Activated gamma-delta T cell treated with anti-CD3 and anti-CD28 coated beads, Interleukin-2, amount 50 U/mL, for 16 hours (primary cell): ENCODE results near the gene CHST13.

Experiments
- DNase-seq: peaks from one replicate; pipeline ENCODE4 v3.0.0-alpha.2; 2020; ENCODE audit warnings: low read depth

CHST13 gene

GRCh38 chr3:126488185-126488584 lies 35.8 kb upstream of the CHST13 start:
- DNase-seq = no peak

DNA sequence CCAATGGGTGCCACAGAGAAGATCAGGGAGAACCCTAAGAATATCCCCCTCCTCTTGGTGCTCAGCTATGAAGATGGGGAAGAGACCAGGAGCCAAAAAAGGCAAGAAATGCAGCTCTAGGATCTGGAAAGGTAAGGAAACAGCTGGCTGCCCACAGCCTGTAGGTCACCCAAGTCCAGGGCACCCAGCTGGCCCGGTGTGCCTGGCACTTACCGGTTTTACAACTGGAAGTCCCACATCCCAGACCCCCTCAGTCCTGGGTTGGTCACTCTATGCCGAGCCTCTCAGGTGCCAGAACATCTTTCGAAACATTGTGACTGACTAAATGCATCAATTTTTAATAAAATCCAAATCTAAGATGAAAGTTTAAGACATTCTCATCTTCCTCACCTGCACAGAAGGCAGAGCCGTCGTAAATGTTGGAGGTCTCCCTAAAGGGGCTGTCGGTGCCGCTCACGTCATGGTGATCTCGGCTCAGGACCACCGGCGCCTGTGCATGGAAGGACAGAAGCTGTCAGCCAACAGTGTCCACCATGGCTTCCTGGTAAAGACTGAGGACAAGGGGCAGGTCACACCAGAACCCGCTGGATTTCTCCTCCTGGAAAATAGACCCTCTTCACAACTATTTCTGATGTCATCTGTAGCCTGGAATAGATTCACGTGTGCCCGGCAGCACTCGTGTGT lies 34.9 kb upstream of the CHST13 start:
- no peak for DNase-seq

GRCh38 chr3:126490619-126491018 lies 33.3 kb upstream of the CHST13 start:
- no peak for DNase-seq

DNA sequence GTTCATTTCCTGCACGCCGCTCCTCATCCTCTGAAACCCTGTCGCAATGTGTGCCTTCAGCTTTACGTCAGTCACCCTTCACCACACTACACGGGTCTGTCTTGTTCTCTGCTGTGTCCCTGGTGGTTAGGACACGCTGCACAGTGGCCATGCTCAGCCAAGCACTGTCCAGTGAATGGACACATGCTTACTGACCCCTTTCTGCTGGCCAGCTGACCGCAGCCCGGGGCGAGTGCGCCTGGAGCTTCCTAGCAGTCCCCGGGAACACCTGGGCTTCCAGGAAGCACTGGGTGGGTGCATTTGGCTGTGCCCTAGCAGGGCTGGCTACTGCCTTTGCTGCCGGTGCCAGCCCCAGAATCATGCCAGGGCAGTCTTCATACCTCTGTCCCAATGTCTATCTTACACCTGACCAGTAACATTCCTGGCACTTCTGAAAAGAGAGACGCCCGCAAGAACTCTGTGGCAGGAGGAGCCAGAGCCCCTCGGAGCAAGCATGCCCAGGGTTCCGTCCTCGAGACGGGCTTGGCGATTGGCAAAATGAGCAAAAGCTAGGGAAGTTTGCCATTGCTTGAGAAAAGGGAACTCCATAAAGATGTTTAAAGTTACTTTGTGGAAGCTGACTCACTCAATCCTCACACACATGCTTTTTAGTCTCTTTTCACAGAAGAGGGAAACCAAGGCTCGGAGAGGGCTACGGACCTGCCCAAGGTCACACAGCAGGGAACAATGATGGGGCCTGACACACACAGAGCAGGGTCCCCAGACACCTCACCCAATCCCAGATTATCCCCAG lies 32.5 kb upstream of the CHST13 start:
- no peak for DNase-seq

DNA sequence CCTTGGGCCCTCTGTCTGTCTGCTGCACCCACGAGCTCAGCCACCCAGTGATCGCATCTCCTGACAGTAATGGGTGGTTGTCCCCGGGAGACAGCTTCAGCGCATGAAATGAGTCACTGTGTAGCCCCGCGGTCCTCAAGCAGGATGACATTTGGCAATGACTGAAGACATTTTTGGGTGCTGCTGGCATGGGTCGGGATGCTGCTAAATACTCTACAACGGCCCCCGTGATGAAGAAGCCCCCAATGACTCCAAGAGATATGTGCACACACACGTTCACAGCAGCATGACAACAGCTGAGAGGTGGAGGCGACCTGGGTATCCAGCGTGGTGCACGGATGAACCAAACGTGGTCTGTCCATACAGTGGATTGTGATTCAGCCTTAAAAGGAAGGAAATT lies 30.9 kb upstream of the CHST13 start:
- no peak for DNase-seq

GRCh38 chr3:126493739-126494138 lies 30.2 kb upstream of the CHST13 start:
- DNase-seq = no peak

- DNase-seq = no peak
Observed at GRCh38 chr3:126494204-126494969, 29.6 kb upstream of the CHST13 start.

DNA sequence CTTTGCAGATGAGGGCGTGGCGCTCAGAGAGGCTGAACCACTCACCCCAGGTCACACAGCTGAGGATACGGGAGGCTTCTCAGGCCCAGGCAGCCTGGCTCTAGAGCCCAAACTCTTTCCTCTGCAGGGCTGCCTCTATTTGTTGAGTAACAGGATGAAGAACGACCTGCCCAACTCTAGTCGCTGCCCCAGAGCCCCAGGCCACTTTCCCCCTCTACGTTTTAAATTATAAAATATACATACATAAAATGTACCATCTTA lies 29.1 kb upstream of the CHST13 start:
- no peak for DNase-seq

DNA sequence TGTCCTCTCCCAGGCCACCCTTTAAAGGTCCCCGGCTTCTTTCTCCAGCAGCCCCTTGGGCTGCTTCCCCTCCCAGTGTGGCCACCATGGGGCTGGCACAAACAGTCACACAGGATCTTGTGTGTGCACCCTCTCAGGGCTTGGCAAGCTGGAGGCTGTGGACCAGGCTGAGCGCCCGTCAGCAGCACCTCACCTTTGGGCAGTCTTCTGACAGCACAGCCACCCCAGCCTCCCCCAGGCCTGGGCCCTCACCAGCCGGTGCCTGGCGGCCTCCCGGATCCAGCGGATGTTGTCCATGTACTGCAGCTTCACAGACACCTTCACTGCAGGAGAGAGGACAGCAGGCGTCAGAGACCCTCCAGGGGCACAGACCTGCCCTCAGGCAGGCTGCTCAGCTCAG lies 28.2 kb upstream of the CHST13 start:
- no peak for DNase-seq

DNA sequence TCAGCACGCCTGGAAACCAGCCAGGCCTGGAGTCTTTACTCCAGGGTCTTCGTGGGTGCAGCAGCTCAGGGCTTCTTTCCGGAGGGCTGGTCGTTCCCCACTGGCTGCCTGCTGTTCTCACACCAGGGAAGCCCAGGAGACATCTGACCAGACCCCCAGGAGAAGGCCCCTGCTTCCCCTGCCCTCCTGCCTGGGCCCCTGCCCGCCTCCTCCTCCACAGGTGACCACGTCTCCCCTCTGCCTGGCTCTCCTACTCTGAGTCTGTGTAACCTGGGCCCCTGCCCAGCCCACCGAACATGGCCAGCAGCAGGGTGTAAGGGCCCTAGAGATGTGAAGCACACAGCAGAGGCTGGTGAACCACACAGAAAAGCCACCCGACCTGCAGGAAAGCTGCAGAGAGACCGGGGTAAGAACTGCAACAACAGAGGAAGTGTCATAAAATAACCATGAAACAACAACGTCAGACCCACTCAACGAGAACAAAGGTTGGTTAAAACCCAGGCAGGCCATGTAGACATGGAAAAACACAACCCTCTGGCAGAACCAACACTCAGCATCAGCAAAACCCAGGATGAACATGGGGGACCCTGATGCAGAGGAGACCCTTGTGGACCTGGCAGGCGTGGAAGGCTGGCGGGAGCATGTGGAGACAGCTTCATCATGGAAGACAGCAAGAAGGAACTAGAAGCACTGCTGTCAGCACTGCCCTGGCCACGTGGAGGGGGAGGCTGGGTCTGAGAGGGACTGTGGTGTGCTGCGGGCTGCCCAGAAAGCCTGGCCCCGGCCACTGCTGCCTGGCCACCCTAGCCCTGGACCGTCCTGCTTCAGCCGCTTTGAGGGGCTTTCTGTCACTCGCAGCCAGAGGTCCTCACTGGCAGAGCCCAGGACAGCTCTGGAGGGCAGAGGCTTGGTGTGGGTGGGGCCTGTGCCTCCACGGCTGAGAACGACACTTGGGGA lies 26.8 kb upstream of the CHST13 start:
- DNase-seq = no peak

- DNase-seq = no peak
Observed at GRCh38 chr3:126497956-126498355, 26.0 kb upstream of the CHST13 start.

GRCh38 chr3:126498461-126498860 lies 25.5 kb upstream of the CHST13 start:
- DNase-seq = no peak

DNA sequence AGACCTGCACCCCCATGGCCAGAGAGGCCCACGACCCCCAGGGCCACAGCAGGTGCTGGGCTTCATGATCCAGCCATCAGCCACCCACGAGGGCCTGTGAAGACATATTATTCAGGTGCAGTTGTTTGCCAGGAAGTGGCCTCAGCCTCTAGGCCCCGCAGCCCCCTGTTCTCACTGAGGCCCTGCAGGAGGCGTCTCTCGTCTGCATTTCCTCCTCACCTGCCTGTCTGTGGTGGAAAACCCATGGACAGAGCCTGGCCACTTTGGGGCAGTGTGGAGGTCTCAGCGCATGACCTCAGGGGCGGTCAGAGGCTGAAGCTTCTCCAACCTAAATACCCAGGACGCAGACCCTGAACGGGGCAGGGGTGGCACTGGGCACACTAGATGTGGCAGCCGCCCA lies 25.0 kb upstream of the CHST13 start:
- DNase-seq = no peak

- DNase-seq = no peak
Observed at GRCh38 chr3:126499401-126499800, 24.6 kb upstream of the CHST13 start.

GRCh38 chr3:126500016-126500415 lies 23.9 kb upstream of the CHST13 start:
- no peak for DNase-seq

- no peak for DNase-seq
Observed at GRCh38 chr3:126501054-126501453, 22.9 kb upstream of the CHST13 start.

- no peak for DNase-seq
Observed at GRCh38 chr3:126501736-126502135, 22.2 kb upstream of the CHST13 start.

GRCh38 chr3:126502656-126503055 lies 21.3 kb upstream of the CHST13 start:
- DNase-seq = no peak

DNA sequence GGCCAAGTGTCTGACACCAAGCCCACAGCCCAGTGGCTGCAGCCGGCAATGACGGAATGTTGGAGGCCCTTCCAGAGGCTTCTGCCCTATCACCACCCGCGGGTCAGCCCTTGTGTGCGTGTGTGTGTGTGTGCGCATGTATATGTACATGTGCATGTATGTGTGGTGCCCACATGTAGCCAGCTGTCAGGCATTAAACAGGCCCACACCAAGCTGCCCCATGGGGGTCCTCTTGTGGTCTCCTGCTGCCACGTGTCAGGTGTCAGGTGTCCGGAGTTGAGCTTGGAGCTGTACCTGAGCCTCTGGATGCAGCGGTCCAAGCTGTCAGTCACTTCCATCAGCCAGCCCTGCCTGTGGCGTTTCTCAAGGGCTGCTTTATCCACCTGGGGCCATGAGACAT lies 20.3 kb upstream of the CHST13 start:
- DNase-seq = no peak

DNA sequence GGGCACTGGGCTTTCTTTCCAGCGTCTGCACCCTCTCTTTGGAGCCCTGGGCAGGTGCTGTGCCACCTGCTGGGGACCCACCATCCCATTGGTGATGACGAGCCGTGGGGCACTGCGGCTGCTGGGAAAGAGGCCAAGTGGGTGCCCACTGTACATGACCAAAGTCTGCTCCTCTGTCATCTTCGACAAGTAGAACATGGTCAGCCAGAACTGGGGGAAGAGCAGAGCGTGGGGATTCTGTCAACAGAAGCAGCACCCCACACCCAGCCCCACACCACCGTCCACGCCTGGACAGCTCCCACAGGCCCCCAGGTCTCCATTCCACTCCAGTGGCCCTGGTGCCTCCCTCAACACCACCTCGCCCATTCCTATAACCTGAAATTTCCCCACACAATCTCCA lies 16.1 kb upstream of the CHST13 start:
- DNase-seq = no peak

DNA sequence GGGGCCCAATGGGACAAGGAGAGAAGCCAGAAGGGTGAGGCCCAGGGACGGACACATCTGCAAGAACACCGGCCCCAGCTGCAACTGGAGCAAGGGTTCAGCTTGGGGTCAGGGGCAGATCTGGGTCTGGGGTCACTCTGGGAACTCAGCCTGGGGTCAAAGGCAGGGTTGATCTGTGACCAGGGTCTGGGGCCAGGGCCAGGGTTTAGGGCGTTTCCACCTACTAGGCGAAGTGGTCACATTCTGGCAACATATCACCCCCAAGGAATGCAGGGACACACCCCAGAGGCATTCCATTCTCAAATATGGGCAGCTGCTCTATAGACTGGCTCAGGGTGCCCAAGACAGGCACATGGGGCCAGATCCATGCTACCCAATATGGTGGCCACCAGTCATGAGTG lies 15.4 kb upstream of the CHST13 start:
- no peak for DNase-seq
